HCT116 (cell line): ENCODE results near the gene IFI16. TPM values are rescaled to one million over a fixed set of nuclear protein-coding genes. Genes with fewer than 3 reads are reported as not detected.

Experiments
- ATAC-seq: fragments of 200-7000 bp; cut with Tn5 transposase; 2 replicates; pipeline ENCODE4 v1.9.1; 2020; ENCODE audit warnings: mild to moderate bottlenecking, moderate library complexity
- BruUV-seq: library from RNA; stranded (reverse); fragments of 400-500 nt; replicated peaks from 2 replicates; lab custom pipeline; 2021; lab: Mats Ljungman, UMichigan
- CTCF ChIA-PET: fragments of 300-600 bp; sonication (Branson Sonifier 250); formaldehyde crosslinking; loops from one replicate; lab custom pipeline; 2021; ENCODE audit warnings: antibody characterized with exemption; lab: Charles Lee
- POLR2A ChIA-PET: fragments of 300-600, 350-600 bp; sonication (Branson Sonifier 250); formaldehyde crosslinking; loops from one replicate; lab custom pipeline; 2021; ENCODE audit warnings: antibody characterized with exemption; lab: Charles Lee
- RAD21 ChIA-PET, 2 experiments: fragments of 300-600 bp; sonication (Branson Sonifier 250); formaldehyde crosslinking; loops; one replicate each; lab custom pipeline; 2023; ENCODE audit warnings: low total read pairs in 2 of 2; ENCODE audit not compliant: uncharacterized antibody in 2 of 2, unreplicated experiment in 2 of 2, low non-redundant PET in 1 of 2; lab: Charles Lee
- DNase-seq: peaks from one replicate; pipeline ENCODE4 v3.0.0-alpha.2; 2010; ENCODE audit warnings: low read depth, low spot score
- H2AFZ ChIP-seq: fragments of 200-600 bp; shearing (Covaris generic), sonication (generic); 2 replicates; pipeline ENCODE4 v1.6.1; 2017; ENCODE audit warnings: low read depth, mixed run types, mixed read lengths, antibody characterized with exemption, low read length; ENCODE audit not compliant: poor library complexity, severe bottlenecking
- H3K27ac ChIP-seq: 2 replicates; pipeline ENCODE4 v1.5.1; 2012; ENCODE audit warnings: low read depth, low read length
- H3K27me3 ChIP-seq: fragments of 200-600 bp; sonication (generic); 2 replicates; pipeline ENCODE4 v1.6.1; 2016; ENCODE audit warnings: mixed run types, low read length, mixed read lengths; ENCODE audit not compliant: insufficient read depth
- H3K36me3 ChIP-seq, 2 experiments: fragments of 200-500 bp in 1 of 2; fragments of 200-600 bp in 1 of 2; sonication (Bioruptor generic) in 1 of 2; sonication (generic) in 1 of 2; 2 replicates each; pipeline versions ENCODE4 v1.5.1 to v1.6.1; 2014 to 2016; ENCODE audit warnings: low read length in 2 of 2, inconsistent platforms in 1 of 2, mixed read lengths in 1 of 2, mixed run types in 1 of 2; ENCODE audit not compliant: insufficient read depth in 2 of 2, control insufficient read depth in 1 of 2
- H3K4me1 ChIP-seq, 2 experiments: fragments of 200-600 bp in 1 of 2; sonication (generic) in 1 of 2; 2 replicates each; pipeline versions ENCODE4 v1.5.1 to v1.6.1; 2012 to 2017; ENCODE audit warnings: low read length in 2 of 2, inconsistent platforms in 1 of 2, mild to moderate bottlenecking in 1 of 2, mixed read lengths in 1 of 2, mixed run types in 1 of 2, moderate library complexity in 1 of 2; ENCODE audit not compliant: insufficient read depth in 2 of 2, control insufficient read depth in 1 of 2
- H3K4me2 ChIP-seq: fragments of 200-600 bp; sonication (generic); 2 replicates; pipeline ENCODE4 v1.6.1; 2017; ENCODE audit warnings: mixed run types, low read length, mixed read lengths
- H3K4me3 ChIP-seq, 2 experiments: fragments of 200-600 bp in 1 of 2; sonication (generic) in 1 of 2; replicated peaks in 1 of 2; 2 replicates each; pipeline ENCODE4 v1.5.1; 2011 to 2016; ENCODE audit warnings: low read length in 2 of 2, control low read depth in 1 of 2, low read depth in 1 of 2, mild to moderate bottlenecking in 1 of 2, mixed read lengths in 1 of 2, mixed run types in 1 of 2
- H3K79me2 ChIP-seq: fragments of 200-600 bp; sonication (generic); 2 replicates; pipeline ENCODE4 v1.6.1; 2017; ENCODE audit warnings: mild to moderate bottlenecking, mixed run types, low read length, moderate library complexity, mixed read lengths; ENCODE audit not compliant: insufficient read depth
- H3K9ac ChIP-seq: fragments of 200-600 bp; sonication (generic); 2 replicates; pipeline ENCODE4 v1.6.1; 2016; ENCODE audit warnings: low read length, mixed read lengths
- H3K9me2 ChIP-seq: fragments of 200-600 bp; sonication (generic), shearing (Covaris generic); 2 replicates; pipeline ENCODE4 v1.6.1; 2017; ENCODE audit warnings: mixed run types, mild to moderate bottlenecking, moderate library complexity; ENCODE audit not compliant: insufficient read depth
- H3K9me3 ChIP-seq, 2 experiments: fragments of 200-500 bp in 1 of 2; fragments of 200-600 bp in 1 of 2; sonication (Bioruptor generic) in 1 of 2; sonication (generic) in 1 of 2; 2 replicates each; pipeline ENCODE4 v1.6.1; 2014 to 2017; ENCODE audit warnings: low read length in 2 of 2, mixed read lengths in 2 of 2, inconsistent platforms in 1 of 2, low read depth in 1 of 2, mild to moderate bottlenecking in 1 of 2, mixed run types in 1 of 2, moderate library complexity in 1 of 2; ENCODE audit not compliant: control insufficient read depth in 1 of 2, insufficient read depth in 1 of 2
- H4K20me1 ChIP-seq: fragments of 200-600 bp; sonication (generic), shearing (Covaris generic); 2 replicates; pipeline ENCODE4 v1.6.1; 2017; ENCODE audit warnings: mixed run types, mild to moderate bottlenecking, moderate library complexity; ENCODE audit not compliant: insufficient read depth
- ATF3 ChIP-seq: IDR thresholded peaks from 2 replicates; pipeline ENCODE4 v1.6.1; 2012
- CBX3 ChIP-seq: IDR thresholded peaks from 2 replicates; pipeline ENCODE4 v1.6.1; 2012; ENCODE audit warnings: low read depth
- CEBPB ChIP-seq: IDR thresholded peaks from 2 replicates; pipeline ENCODE4 v1.6.1; 2012; ENCODE audit warnings: low read depth
- EGR1 ChIP-seq: IDR thresholded peaks from 2 replicates; pipeline ENCODE4 v1.6.1; 2012; ENCODE audit warnings: low read depth
- ELF1 ChIP-seq: IDR thresholded peaks from 2 replicates; pipeline ENCODE4 v1.6.1; 2012; ENCODE audit warnings: low read depth, borderline replicate concordance
- EZH2phosphoT487 ChIP-seq: fragments of 200-600 bp; IDR thresholded peaks from 2 replicates; pipeline ENCODE4 v1.6.1; 2018; ENCODE audit warnings: antibody characterized with exemption, borderline replicate concordance
- FOSL1 ChIP-seq: IDR thresholded peaks from 2 replicates; pipeline ENCODE4 v1.6.1; 2012; ENCODE audit warnings: low read depth
- JUND ChIP-seq: IDR thresholded peaks from 2 replicates; pipeline ENCODE4 v1.6.1; 2012
- MAX ChIP-seq: IDR thresholded peaks from 2 replicates; pipeline ENCODE4 v1.6.1; 2012
- POLR2A ChIP-seq: IDR thresholded peaks from 2 replicates; pipeline ENCODE4 v1.7.0; 2011; ENCODE audit warnings: borderline replicate concordance; ENCODE audit not compliant: insufficient read depth, insufficient read length; ENCODE audit errors: extremely low read depth
- SP1 ChIP-seq: IDR thresholded peaks from 2 replicates; pipeline ENCODE4 v1.6.1; 2012; ENCODE audit warnings: low read depth
- SRF ChIP-seq: IDR thresholded peaks from 2 replicates; pipeline ENCODE4 v1.6.1; 2012; ENCODE audit warnings: low read depth
- TCF7L2 ChIP-seq: IDR thresholded peaks from 2 replicates; pipeline ENCODE4 v1.7.0; 2011; ENCODE audit warnings: borderline replicate concordance, inconsistent platforms; ENCODE audit not compliant: insufficient read depth, insufficient read length; ENCODE audit errors: extremely low read depth
- YY1 ChIP-seq: IDR thresholded peaks from 2 replicates; pipeline ENCODE4 v1.6.1; 2011; ENCODE audit warnings: low read length, low read depth, moderate library complexity, mild to moderate bottlenecking; ENCODE audit not compliant: insufficient replicate concordance; ENCODE audit errors: extremely low read depth
- ZBTB33 ChIP-seq: IDR thresholded peaks from 2 replicates; pipeline ENCODE4 v1.6.1; 2011; ENCODE audit warnings: mild to moderate bottlenecking, low read length, moderate library complexity; ENCODE audit not compliant: insufficient replicate concordance; ENCODE audit errors: extremely low read depth
- ZFX ChIP-seq: fragments of 450-650 bp; IDR thresholded peaks from 2 replicates; pipeline ENCODE4 v1.6.1; 2017
- ZNF274 ChIP-seq: fragments of 200-500 bp; sonication (Bioruptor generic); IDR thresholded peaks from 2 replicates; pipeline ENCODE4 v1.6.1; 2014; ENCODE audit warnings: mild to moderate bottlenecking, low read depth, low read length, inconsistent platforms
- intact Hi-C: fragments of 100-400 bp; cut with micrococcal nuclease; formaldehyde crosslinking; loops from 2 replicates; pipeline ENCODE4 v1.10.0; 2022
- total RNA-seq: library from RNA; stranded (reverse); gene quantifications from one replicate; pipeline ENCODE4 v1.2.1, GENCODE V29; 2021; ENCODE audit not compliant: unreplicated experiment

IFI16 gene
- total RNA-seq, 1 experiment from 2014 or later: 1.6 TPM

- CTCF ChIA-PET: no interaction called here
- RAD21 ChIA-PET: no interaction called here
- no peak overlapping the region for H3K27ac ChIP-seq
- intact Hi-C loops: no loop called here
- H3K36me3 ChIP-seq: no peaks in the 10 kb centered on the region
- no peaks in the 10 kb centered on the region for H3K9me3 ChIP-seq
- H2AFZ ChIP-seq: no peak overlapping the region
- H4K20me1 ChIP-seq: no peaks in the 10 kb centered on the region
- DNase-seq (no peak), ATAC-seq (no peak)
- TF ChIP-seq FOSL1: no peak
- no peak for TF ChIP-seq YY1
- TF ChIP-seq ZBTB33: no peak
- TF ChIP-seq EZH2phosphoT487: no peak
- TF ChIP-seq CBX3: no peak
- TF ChIP-seq ATF3: no peak
- TF ChIP-seq ELF1: no peak
- TF ChIP-seq ZFX: no peak
- TF ChIP-seq CEBPB: no peak
- TF ChIP-seq POLR2A: no peak
- no peak for TF ChIP-seq ZNF274
- no peak for TF ChIP-seq TCF7L2
- no peak for TF ChIP-seq SP1
- TF ChIP-seq MAX: no peak
- TF ChIP-seq JUND: no peak
- no peak for TF ChIP-seq EGR1
- TF ChIP-seq SRF: no peak
- no peak overlapping the region for H3K4me2 ChIP-seq
- no peak overlapping the region for H3K4me3 ChIP-seq
- H3K27me3 ChIP-seq: peaks cover 7% of the 10 kb centered on the region; the same call in 1 of the 2 replicates
- no TSS peak for BruUV-seq
- no peaks in the 10 kb centered on the region for H3K9me2 ChIP-seq
- H3K4me1 ChIP-seq: no peaks in the 10 kb centered on the region
- POLR2A ChIA-PET: no interaction called here
- H3K79me2 ChIP-seq: no peaks in the 10 kb centered on the region
- H3K9ac ChIP-seq: no peak overlapping the region
Observed at GRCh38 chr1:159009287-159009686, 420 bp upstream of the IFI16 start.
